Measurements from ENCODE around the gene RBM38.

RBM38 gene

DNA sequence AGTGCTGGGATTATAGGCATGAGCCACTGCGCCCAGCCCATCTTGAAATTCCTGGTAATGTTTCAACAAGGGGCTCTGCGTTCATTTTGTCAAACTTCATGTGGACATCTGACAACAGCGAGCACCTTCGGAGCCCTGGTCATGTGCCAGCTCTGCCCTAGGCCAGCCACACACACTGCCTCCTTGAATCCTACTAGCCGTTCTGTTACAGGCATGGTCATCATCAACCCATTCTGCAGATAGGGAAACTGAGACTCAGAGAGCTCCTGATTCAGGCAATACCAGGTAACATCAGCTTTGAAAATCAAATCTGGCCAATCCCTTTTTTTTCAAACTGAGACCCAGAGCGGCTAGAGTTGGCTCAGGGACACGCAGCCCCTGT lies 41.3 kb downstream of the RBM38 start:
- H2AFZ ChIP-seq (ENCODE audit: low read depth, low read length), result no peak overlapping the region
- no peak overlapping the region for H2BK5ac ChIP-seq (ENCODE audit: low read depth, low read length, poor library complexity, severe bottlenecking)
- no peak for DNase-seq
- peaks cover 18 to 24% of the 10 kb centered on the region in 2 experiments for H3K27me3 ChIP-seq (ENCODE audit: control insufficient read depth in 1 of 2, insufficient read depth in 1 of 2, low read length in 2 of 2)
- H3K18ac ChIP-seq (ENCODE audit: low read depth in 1 of 2, low read length in 2 of 2), result no peak overlapping the region
- peaks cover 3% of the 10 kb centered on the region for H3K9me3 ChIP-seq (ENCODE audit: control insufficient read depth, low read length)
- H3K9ac ChIP-seq (ENCODE audit: low read length), result no peak overlapping the region
- H4K91ac ChIP-seq (ENCODE audit: low read length), result no peak overlapping the region
- no peaks in the 10 kb centered on the region for H3K79me1 ChIP-seq (replicated peaks; ENCODE audit: low read length, poor library complexity, severe bottlenecking)
- H3K36me3 ChIP-seq (ENCODE audit: control insufficient read depth in 1 of 2, insufficient read depth in 2 of 2, low read depth in 1 of 2, low read length in 2 of 2), result no peaks in the 10 kb centered on the region
- 96% methylated on average over 7 of the region's 7 CpGs for WGBS
- no peak overlapping the region for H3K4me2 ChIP-seq (ENCODE audit: low read length, poor library complexity, severe bottlenecking)
- no peak overlapping the region for H3K27ac ChIP-seq (ENCODE audit: low read length, poor library complexity, severe bottlenecking)
- H4K8ac ChIP-seq (ENCODE audit: low read length), result no peak overlapping the region
- H3K4ac ChIP-seq (ENCODE audit: low read depth in 1 of 2, low read length in 2 of 2), result no peak overlapping the region
- H3K23ac ChIP-seq (ENCODE audit: low read length in 2 of 2), result no peak overlapping the region
- no peak overlapping the region for H3K14ac ChIP-seq (ENCODE audit: low read length in 2 of 2)
- peak overlapping the region in 1 of 2 experiments; percentile 9 for H3K4me3 ChIP-seq (ENCODE audit: insufficient read depth in 1 of 2, low read depth in 1 of 2, low read length in 2 of 2)
- no peak overlapping the region for H2AK5ac ChIP-seq (ENCODE audit: low read length, severe bottlenecking)
- no peak overlapping the region for H2BK120ac ChIP-seq (ENCODE audit: low read depth, low read length)
- H3K4me1 ChIP-seq (ENCODE audit: control insufficient read depth, insufficient read depth, low read depth, low read length), result peaks cover 16% of the 10 kb centered on the region
- H2BK12ac ChIP-seq (ENCODE audit: low read length in 2 of 2), result no peak overlapping the region
- no peak overlapping the region for H2BK15ac ChIP-seq (ENCODE audit: low read depth, poor library complexity, severe bottlenecking)

DNA sequence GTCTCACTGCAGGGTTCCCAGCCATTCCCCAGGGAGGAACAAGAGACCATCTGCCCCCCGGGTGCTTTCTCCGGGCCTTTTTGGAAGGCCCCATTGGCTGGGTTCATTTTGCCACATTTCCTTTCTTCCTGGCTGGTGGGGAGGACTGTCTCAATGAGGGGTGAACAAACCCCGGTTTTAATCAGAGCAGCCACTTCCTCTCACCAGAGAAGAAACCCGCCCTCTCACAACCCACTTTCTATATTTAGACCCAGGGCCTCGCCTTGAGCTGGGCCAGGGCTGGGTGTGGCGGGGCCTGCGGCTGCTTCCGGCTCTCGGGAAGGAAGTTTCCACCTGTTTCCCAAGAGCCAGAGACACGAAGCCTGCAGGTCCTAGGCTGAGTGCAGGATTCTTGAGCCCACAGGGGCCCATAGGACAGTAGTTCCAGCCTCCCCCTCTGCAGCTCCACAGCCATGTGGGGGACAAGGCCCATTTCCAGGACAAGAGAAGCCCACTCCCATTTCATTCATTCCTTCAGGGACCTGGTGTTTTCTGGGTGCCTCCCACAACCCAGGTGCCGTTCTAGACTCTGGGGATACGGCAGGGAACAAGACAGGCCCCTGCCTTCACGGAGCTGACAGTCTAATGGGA lies 41.8 kb downstream of the RBM38 start:
- DNase-seq, result peak; percentile 8
- Histone ChIP-seq H2BK5ac (ENCODE audit: low read depth, low read length, poor library complexity, severe bottlenecking) (no peak overlapping the region), H3K14ac (ENCODE audit: low read length in 2 of 2) (no peak overlapping the region), H4K91ac (ENCODE audit: low read length) (no peak overlapping the region), H3K27ac (ENCODE audit: low read length, poor library complexity, severe bottlenecking) (no peak overlapping the region), H2BK12ac (ENCODE audit: low read length in 2 of 2) (no peak overlapping the region), H3K4me3 (ENCODE audit: insufficient read depth in 1 of 2, low read depth in 1 of 2, low read length in 2 of 2) (no peak overlapping the region), H2AK5ac (ENCODE audit: low read length, severe bottlenecking) (no peak overlapping the region), H3K4me2 (ENCODE audit: low read length, poor library complexity, severe bottlenecking) (no peak overlapping the region), H3K9me3 (ENCODE audit: control insufficient read depth, low read length) (peaks cover 3% of the 10 kb centered on the region), H2AFZ (ENCODE audit: low read depth, low read length) (no peak overlapping the region), H3K79me1 (replicated peaks; ENCODE audit: low read length, poor library complexity, severe bottlenecking) (no peaks in the 10 kb centered on the region), H3K4ac (ENCODE audit: low read depth in 1 of 2, low read length in 2 of 2) (no peak overlapping the region), H2BK120ac (ENCODE audit: low read depth, low read length) (no peak overlapping the region), H3K23ac (ENCODE audit: low read length in 2 of 2) (no peak overlapping the region), H3K9ac (ENCODE audit: low read length) (no peak overlapping the region), H3K36me3 (ENCODE audit: control insufficient read depth in 1 of 2, insufficient read depth in 2 of 2, low read depth in 1 of 2, low read length in 2 of 2) (no peaks in the 10 kb centered on the region), H4K8ac (ENCODE audit: low read length) (no peak overlapping the region), H3K18ac (ENCODE audit: low read depth in 1 of 2, low read length in 2 of 2) (no peak overlapping the region), H3K27me3 (ENCODE audit: control insufficient read depth in 1 of 2, insufficient read depth in 1 of 2, low read length in 2 of 2) (peaks cover 18 to 24% of the 10 kb centered on the region in 2 experiments), H3K4me1 (ENCODE audit: control insufficient read depth, insufficient read depth, low read depth, low read length) (peaks cover 16% of the 10 kb centered on the region), H2BK15ac (ENCODE audit: low read depth, poor library complexity, severe bottlenecking) (no peak overlapping the region)
- 51% methylated on average over 9 of the region's 13 CpGs for WGBS

DNA sequence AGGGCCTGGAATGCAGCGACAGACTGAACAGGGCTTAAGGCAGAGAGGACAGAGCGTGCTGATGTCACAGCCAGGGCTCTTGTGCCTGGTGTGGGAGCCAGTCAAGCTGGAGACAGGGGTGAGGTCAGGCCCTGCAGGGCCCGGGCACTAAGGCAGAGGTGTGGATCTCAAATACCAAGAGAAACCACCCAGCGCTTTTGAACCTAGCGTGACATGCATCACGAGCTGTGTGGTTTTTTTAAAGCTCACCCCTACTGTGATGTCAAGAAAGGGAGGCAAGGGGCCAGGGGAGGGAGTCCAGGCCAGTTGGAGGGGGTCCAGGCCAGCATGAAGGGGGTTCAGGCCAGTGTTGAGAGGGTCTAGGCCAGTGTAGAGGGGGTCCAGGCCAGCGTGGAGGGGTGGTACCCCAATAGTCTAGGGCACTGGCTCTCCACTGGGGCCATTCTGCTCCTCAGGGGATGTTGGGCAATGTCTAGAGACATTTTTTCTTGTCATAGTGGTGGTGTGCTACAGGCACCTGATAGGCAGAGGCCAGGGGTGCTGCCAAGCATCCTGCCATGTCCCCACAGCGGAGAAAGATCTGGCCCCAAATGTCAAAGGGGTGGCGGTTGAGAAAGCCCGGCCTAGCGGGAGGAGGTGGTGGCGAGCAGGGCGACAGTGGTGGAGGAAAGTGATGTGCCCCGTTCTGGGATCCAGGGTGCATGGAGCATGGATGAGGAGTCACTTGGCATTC lies 42.6 kb downstream of the RBM38 start:
- peaks cover 18 to 24% of the 10 kb centered on the region in 2 experiments for H3K27me3 ChIP-seq (ENCODE audit: control insufficient read depth in 1 of 2, insufficient read depth in 1 of 2, low read length in 2 of 2)
- H3K18ac ChIP-seq (ENCODE audit: low read depth in 1 of 2, low read length in 2 of 2), result no peak overlapping the region
- H3K9ac ChIP-seq (ENCODE audit: low read length), result no peak overlapping the region
- H3K9me3 ChIP-seq (ENCODE audit: control insufficient read depth, low read length), result peaks cover 3% of the 10 kb centered on the region
- H3K4me2 ChIP-seq (ENCODE audit: low read length, poor library complexity, severe bottlenecking), result no peak overlapping the region
- peak overlapping the region in 1 of 2 experiments; percentile 3 for H3K4me3 ChIP-seq (ENCODE audit: insufficient read depth in 1 of 2, low read depth in 1 of 2, low read length in 2 of 2)
- no peak overlapping the region for H2BK120ac ChIP-seq (ENCODE audit: low read depth, low read length)
- peaks cover 14% of the 10 kb centered on the region for H3K4me1 ChIP-seq (ENCODE audit: control insufficient read depth, insufficient read depth, low read depth, low read length)
- no peaks in the 10 kb centered on the region for H3K36me3 ChIP-seq (ENCODE audit: control insufficient read depth in 1 of 2, insufficient read depth in 2 of 2, low read depth in 1 of 2, low read length in 2 of 2)
- H3K79me1 ChIP-seq (replicated peaks; ENCODE audit: low read length, poor library complexity, severe bottlenecking), result no peaks in the 10 kb centered on the region
- H3K4ac ChIP-seq (ENCODE audit: low read depth in 1 of 2, low read length in 2 of 2), result no peak overlapping the region
- H2AK5ac ChIP-seq (ENCODE audit: low read length, severe bottlenecking), result no peak overlapping the region
- DNase-seq, result no peak
- no peak overlapping the region for H2AFZ ChIP-seq (ENCODE audit: low read depth, low read length)
- H4K8ac ChIP-seq (ENCODE audit: low read length), result no peak overlapping the region
- H2BK5ac ChIP-seq (ENCODE audit: low read depth, low read length, poor library complexity, severe bottlenecking), result no peak overlapping the region
- no peak overlapping the region for H2BK12ac ChIP-seq (ENCODE audit: low read length in 2 of 2)
- no peak overlapping the region for H3K23ac ChIP-seq (ENCODE audit: low read length in 2 of 2)
- H4K91ac ChIP-seq (ENCODE audit: low read length), result no peak overlapping the region
- H2BK15ac ChIP-seq (ENCODE audit: low read depth, poor library complexity, severe bottlenecking), result no peak overlapping the region
- 86% methylated on average over 14 of the region's 14 CpGs for WGBS
- no peak overlapping the region for H3K14ac ChIP-seq (ENCODE audit: low read length in 2 of 2)
- no peak overlapping the region for H3K27ac ChIP-seq (ENCODE audit: low read length, poor library complexity, severe bottlenecking)

DNA sequence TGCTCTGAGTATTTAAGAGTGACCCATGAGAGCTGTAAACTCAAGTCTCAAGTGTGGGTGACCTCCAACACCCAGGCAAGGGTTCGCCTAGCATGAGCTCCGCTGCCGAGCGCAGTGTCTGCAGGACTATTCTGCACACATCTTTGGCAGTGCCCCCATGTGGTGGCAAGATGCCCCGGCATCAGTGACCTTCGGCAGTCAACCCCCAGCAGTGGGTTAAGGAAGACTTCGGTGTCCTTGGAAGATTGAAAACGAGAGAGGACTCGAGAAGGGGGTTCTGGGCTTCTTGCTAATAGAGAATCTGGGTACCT lies 43.1 kb downstream of the RBM38 start:
- 87% methylated on average over 9 of the region's 9 CpGs for WGBS
- Histone ChIP-seq H3K4me1 (ENCODE audit: control insufficient read depth, insufficient read depth, low read depth, low read length) (peaks cover 14% of the 10 kb centered on the region), H2BK15ac (ENCODE audit: low read depth, poor library complexity, severe bottlenecking) (no peak overlapping the region)

More for the DNA sequence above, 43.1 kb downstream of the RBM38 start:
- H3K27ac ChIP-seq (ENCODE audit: low read length, poor library complexity, severe bottlenecking), result no peak overlapping the region
- no peak overlapping the region for H3K18ac ChIP-seq (ENCODE audit: low read depth in 1 of 2, low read length in 2 of 2)
- no peak overlapping the region for H2AK5ac ChIP-seq (ENCODE audit: low read length, severe bottlenecking)
- no peak overlapping the region for H3K4me2 ChIP-seq (ENCODE audit: low read length, poor library complexity, severe bottlenecking)
- no peak overlapping the region for H2BK12ac ChIP-seq (ENCODE audit: low read length in 2 of 2)
- DNase-seq, result no peak
- H2BK120ac ChIP-seq (ENCODE audit: low read depth, low read length), result no peak overlapping the region
- no peaks in the 10 kb centered on the region for H3K79me1 ChIP-seq (replicated peaks; ENCODE audit: low read length, poor library complexity, severe bottlenecking)
- H3K9ac ChIP-seq (ENCODE audit: low read length), result no peak overlapping the region
- H3K4me3 ChIP-seq (ENCODE audit: insufficient read depth in 1 of 2, low read depth in 1 of 2, low read length in 2 of 2), result no peak overlapping the region
- no peak overlapping the region for H4K91ac ChIP-seq (ENCODE audit: low read length)
- no peak overlapping the region for H2BK5ac ChIP-seq (ENCODE audit: low read depth, low read length, poor library complexity, severe bottlenecking)
- no peak overlapping the region for H3K4ac ChIP-seq (ENCODE audit: low read depth in 1 of 2, low read length in 2 of 2)
- H2AFZ ChIP-seq (ENCODE audit: low read depth, low read length), result no peak overlapping the region
- H3K36me3 ChIP-seq (ENCODE audit: control insufficient read depth in 1 of 2, insufficient read depth in 2 of 2, low read depth in 1 of 2, low read length in 2 of 2), result no peaks in the 10 kb centered on the region
- H4K8ac ChIP-seq (ENCODE audit: low read length), result no peak overlapping the region
- H3K14ac ChIP-seq (ENCODE audit: low read length in 2 of 2), result no peak overlapping the region
- peaks cover 18 to 24% of the 10 kb centered on the region in 2 experiments for H3K27me3 ChIP-seq (ENCODE audit: control insufficient read depth in 1 of 2, insufficient read depth in 1 of 2, low read length in 2 of 2)
- H3K23ac ChIP-seq (ENCODE audit: low read length in 2 of 2), result no peak overlapping the region
- H3K9me3 ChIP-seq (ENCODE audit: control insufficient read depth, low read length), result peaks cover 3% of the 10 kb centered on the region

Measured in mesenchymal stem cell (in vitro differentiated cells and primary cell).